Stimulated activated naive CD8-positive, alpha-beta T cell treated with anti-CD3 and anti-CD28 coated beads, Interleukin-15, amount 100 ng/mL, for 72 hours (primary cell): Measurements from ENCODE around the gene ALS2CL.

Source experiments
- ATAC-seq: fragments of 150-1000 bp; cut with Tn5 transposase; 2 replicates; pipeline ENCODE4 v1.10.0; 2021; ENCODE audit warnings: mild to moderate bottlenecking, moderate library complexity
- DNase-seq, 2 donors: peaks; one replicate each; pipeline ENCODE4 v3.0.0; 2021 to 2022
- H3K27ac Mint-ChIP-seq, 2 donors: one replicate each; pipeline ENCODE4 v1.8.0; 2022; ENCODE audit warnings: mild to moderate bottlenecking in 2 of 2, mixed read lengths in 2 of 2, moderate library complexity in 2 of 2
- H3K27me3 Mint-ChIP-seq: one replicate; pipeline ENCODE4 v1.8.0; 2022; ENCODE audit warnings: mixed read lengths
- H3K4me1 Mint-ChIP-seq: one replicate; pipeline ENCODE4 v1.8.0; 2022; ENCODE audit warnings: mild to moderate bottlenecking, mixed read lengths
- H3K4me3 Mint-ChIP-seq, 2 donors: one replicate each; pipeline ENCODE4 v1.8.0; 2022; ENCODE audit warnings: mild to moderate bottlenecking in 2 of 2, mixed read lengths in 2 of 2, moderate library complexity in 1 of 2
- H3K9me3 Mint-ChIP-seq, 2 donors: one replicate each; pipeline ENCODE4 v1.8.0; 2022; ENCODE audit warnings: mixed read lengths in 2 of 2

Gene ALS2CL

DNA sequence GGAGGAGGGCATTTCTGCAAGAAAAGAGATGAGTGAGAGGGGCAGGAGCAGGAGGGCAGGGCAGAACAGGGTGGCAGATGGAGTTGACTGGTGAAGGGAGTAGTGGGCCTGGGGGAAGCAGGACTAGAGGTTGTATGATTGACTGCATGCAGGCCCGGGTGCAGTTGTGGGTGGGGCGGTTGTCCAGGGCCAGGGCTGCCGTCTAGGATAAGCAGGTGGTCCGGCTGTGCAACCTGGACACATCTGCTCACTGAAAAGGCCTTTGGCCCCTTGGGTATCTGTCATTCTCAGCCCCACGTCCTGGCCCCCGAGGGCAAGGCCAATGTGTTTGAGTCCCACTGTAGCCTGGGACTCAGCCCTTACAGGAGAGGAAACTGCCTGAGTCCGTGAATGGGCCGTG lies 25.4 kb downstream of the ALS2CL start:
- Mint-ChIP-seq H3K4me1 (no peaks in the 10 kb centered on the region), H3K27me3 (no peaks in the 10 kb centered on the region), H3K4me3 (no peak overlapping the region), H3K9me3 (no peaks in the 10 kb centered on the region), H3K27ac (peak overlapping the region in 1 of 2 donors; percentile 16)
- DNase-seq (peak in 1 of 2 donors; percentile 5), ATAC-seq (no peak)

DNA sequence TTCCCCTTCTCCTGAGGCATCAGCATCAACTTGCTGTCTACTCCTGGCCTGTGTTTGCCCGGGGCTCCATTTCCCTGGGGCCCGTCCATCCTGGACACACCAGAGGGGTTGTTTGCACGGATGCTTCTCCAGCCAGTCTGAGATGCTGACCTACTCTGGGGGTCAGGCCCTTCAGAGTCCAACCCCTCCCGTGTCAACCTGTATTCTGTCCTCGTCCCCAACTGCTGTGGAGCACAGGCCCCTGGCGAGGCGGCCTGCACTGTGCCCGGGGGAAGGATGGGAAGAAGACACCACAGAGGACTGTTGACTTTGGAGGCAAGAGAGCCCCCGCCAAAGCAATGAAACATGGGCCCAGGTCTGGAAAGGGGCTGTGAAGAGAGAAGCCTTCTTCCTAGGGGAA lies 25.8 kb downstream of the ALS2CL start:
- H3K27me3 Mint-ChIP-seq = no peaks in the 10 kb centered on the region
- H3K9me3 Mint-ChIP-seq = no peaks in the 10 kb centered on the region
- peak overlapping the region in 1 of 2 donors; percentile 16 for H3K27ac Mint-ChIP-seq
- no peaks in the 10 kb centered on the region for H3K4me1 Mint-ChIP-seq
- peak in 1 of 2 donors; percentile 7 for DNase-seq
- no peak for ATAC-seq
- no peak overlapping the region for H3K4me3 Mint-ChIP-seq

GRCh38 chr3:46667061-46667621 lies 26.3 kb downstream of the ALS2CL start:
- Mint-ChIP-seq H3K27ac (no peak overlapping the region), H3K4me1 (no peaks in the 10 kb centered on the region), H3K9me3 (no peaks in the 10 kb centered on the region), H3K4me3 (no peak overlapping the region), H3K27me3 (peaks cover 1% of the 10 kb centered on the region)
- DNase-seq (peak in 1 of 2 donors; percentile 6), ATAC-seq (no peak)

DNA sequence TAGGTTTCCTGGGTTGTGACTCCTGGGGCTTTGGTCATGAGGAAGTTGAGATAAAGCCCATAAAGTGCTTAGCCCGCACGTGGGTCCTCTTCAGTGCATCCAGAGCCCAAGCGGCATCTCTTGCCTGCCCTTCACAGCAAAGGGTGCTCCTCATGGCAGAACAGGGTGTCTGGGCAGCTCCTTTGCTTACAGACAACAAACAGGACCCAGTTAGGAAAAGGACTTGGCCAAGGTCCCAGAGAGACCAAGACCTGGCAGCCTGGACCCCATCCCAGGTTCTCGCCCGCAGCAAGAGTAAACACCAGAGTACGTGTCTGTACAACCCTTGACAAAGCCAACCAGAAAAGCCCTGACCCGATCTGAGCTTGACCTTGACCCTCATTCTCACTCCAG lies 27.0 kb downstream of the ALS2CL start:
- H3K27ac Mint-ChIP-seq = no peak overlapping the region
- ATAC-seq = no peak

GRCh38 chr3:46665763-46666452 lies 27.6 kb downstream of the ALS2CL start:
- H3K4me1 Mint-ChIP-seq = no peaks in the 10 kb centered on the region
- no peak for DNase-seq
- H3K27ac Mint-ChIP-seq = peak overlapping the region in 1 of 2 donors; percentile 19
- no peaks in the 10 kb centered on the region for H3K9me3 Mint-ChIP-seq
- no peak for ATAC-seq
- peaks cover 6% of the 10 kb centered on the region for H3K27me3 Mint-ChIP-seq
- H3K4me3 Mint-ChIP-seq = no peak overlapping the region

More for the DNA sequence above, 27.0 kb downstream of the ALS2CL start:
- Mint-ChIP-seq H3K4me3 (no peak overlapping the region), H3K4me1 (no peaks in the 10 kb centered on the region), H3K27me3 (peaks cover 6% of the 10 kb centered on the region), H3K9me3 (no peaks in the 10 kb centered on the region)
- no peak for DNase-seq

DNA sequence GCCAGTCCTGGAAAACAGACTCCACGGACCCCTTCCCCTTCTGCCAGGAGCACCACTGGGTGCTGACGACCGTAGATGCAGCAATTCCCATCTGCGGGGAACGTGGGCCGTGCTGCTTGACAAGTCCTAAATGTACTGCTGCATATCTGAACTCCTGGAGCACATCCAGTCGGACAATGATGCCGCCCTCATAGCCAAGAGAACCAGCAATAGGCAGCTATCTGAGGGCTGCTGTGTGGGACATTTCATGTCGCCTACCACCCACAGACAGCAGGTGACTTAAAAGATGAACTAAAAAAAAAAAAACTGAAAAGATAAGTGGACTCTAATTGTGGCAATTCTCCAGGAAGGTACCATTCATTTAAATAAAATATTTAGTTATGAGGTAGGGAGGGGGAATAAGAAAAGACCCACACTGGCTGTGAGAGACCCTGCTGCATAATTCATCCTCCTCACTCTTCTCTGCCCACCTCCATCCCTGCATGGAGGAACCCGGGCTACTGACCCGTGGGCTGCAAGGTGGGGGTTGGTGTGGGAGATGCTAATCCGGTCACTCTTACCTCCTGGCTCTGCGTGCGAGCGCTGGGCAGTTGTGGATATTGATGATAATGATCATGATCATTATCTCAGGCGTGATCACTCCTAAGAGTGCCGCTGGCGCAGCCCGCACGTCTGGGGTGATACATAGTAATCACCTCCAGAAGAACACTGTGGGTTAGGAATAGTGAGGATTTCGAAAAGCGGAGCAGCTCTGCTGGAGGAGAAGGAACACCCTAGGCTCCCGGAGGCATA lies 28.3 kb downstream of the ALS2CL start:
- Mint-ChIP-seq H3K9me3 (no peaks in the 10 kb centered on the region), H3K4me3 (no peak overlapping the region), H3K4me1 (no peaks in the 10 kb centered on the region), H3K27ac (no peak overlapping the region), H3K27me3 (peaks cover 6% of the 10 kb centered on the region)
- no peak for DNase-seq
- no peak for ATAC-seq

DNA sequence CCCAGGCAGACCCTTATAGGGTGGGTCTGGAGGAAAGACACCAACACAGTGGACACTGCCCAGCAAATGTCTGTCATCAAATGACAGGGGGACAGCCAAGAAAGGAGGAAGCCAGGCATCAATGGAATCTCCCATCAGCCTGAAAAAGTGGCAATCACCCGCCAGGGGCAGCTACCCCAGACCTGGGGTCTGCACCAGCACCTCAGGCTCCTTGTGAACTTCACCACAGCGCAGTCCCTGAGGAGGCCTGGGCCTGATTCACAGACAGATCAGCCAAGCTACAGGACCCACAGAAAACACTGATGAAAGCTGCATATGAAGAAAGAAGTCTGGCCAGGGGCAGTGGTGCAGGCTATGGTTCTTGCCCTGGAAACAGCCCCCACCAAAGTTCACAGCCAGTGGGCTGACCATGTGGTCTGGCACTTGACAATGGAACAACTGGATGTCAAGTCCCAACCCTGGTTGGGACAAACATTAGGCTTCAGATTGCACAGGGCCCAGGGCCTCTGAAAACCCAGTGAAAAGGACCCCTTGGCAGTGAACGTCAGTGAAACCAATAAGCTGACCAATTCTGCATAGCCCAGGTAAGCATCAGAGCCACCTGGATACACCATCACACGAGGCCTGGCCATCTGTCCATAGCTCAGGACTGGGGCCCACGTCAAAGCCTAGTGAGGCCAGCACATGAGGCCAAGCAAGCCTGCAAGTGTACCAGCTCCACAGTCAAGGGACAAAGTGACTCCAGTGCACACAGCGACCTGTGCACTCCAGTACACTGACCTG lies 29.1 kb downstream of the ALS2CL start:
- H3K4me3 Mint-ChIP-seq = no peak overlapping the region

GRCh38 chr3:46663591-46664135 lies 29.8 kb downstream of the ALS2CL start:
- H3K4me3 Mint-ChIP-seq = no peak overlapping the region
- no peaks in the 10 kb centered on the region for H3K4me1 Mint-ChIP-seq
- H3K27ac Mint-ChIP-seq = no peak overlapping the region
- H3K9me3 Mint-ChIP-seq = no peaks in the 10 kb centered on the region
- peaks cover 6% of the 10 kb centered on the region for H3K27me3 Mint-ChIP-seq
- DNase-seq = no peak
- peak; percentile 54 for ATAC-seq

More for the DNA sequence above, 29.1 kb downstream of the ALS2CL start:
- Mint-ChIP-seq H3K27me3 (peaks cover 6% of the 10 kb centered on the region), H3K4me1 (no peaks in the 10 kb centered on the region), H3K27ac (no peak overlapping the region), H3K9me3 (no peaks in the 10 kb centered on the region)
- ATAC-seq (no peak), DNase-seq (no peak)

- H3K4me1 Mint-ChIP-seq = no peaks in the 10 kb centered on the region
- no peaks in the 10 kb centered on the region for H3K9me3 Mint-ChIP-seq
- ATAC-seq = no peak
- peaks cover 6% of the 10 kb centered on the region for H3K27me3 Mint-ChIP-seq
- no peak overlapping the region for H3K27ac Mint-ChIP-seq
- DNase-seq = no peak
- H3K4me3 Mint-ChIP-seq = no peak overlapping the region
These were observed 30.5 kb downstream of the ALS2CL start for GRCh38 chr3:46662771-46663551.

GRCh38 chr3:46661776-46662766 lies 31.4 kb downstream of the ALS2CL start:
- no peaks in the 10 kb centered on the region for H3K9me3 Mint-ChIP-seq
- no peak for DNase-seq
- no peaks in the 10 kb centered on the region for H3K4me1 Mint-ChIP-seq

GRCh38 chr3:46660543-46661523 lies 32.6 kb downstream of the ALS2CL start:
- no peak for DNase-seq
- Mint-ChIP-seq H3K27me3 (peaks cover 6% of the 10 kb centered on the region), H3K4me1 (no peaks in the 10 kb centered on the region), H3K4me3 (no peak overlapping the region), H3K9me3 (no peaks in the 10 kb centered on the region), H3K27ac (no peak overlapping the region)
- no peak for ATAC-seq

More at GRCh38 chr3:46661776-46662766, 31.4 kb downstream of the ALS2CL start:
- peaks cover 6% of the 10 kb centered on the region for H3K27me3 Mint-ChIP-seq
- peak overlapping the region in 1 of 2 donors; percentile 39 for H3K27ac Mint-ChIP-seq
- H3K4me3 Mint-ChIP-seq = no peak overlapping the region
- ATAC-seq = no peak

- ATAC-seq (no peak), DNase-seq (no peak)
- Mint-ChIP-seq H3K4me1 (no peaks in the 10 kb centered on the region), H3K9me3 (no peaks in the 10 kb centered on the region), H3K27ac (peak overlapping the region in 1 of 2 donors; percentile 85), H3K27me3 (peaks cover 14% of the 10 kb centered on the region), H3K4me3 (no peak overlapping the region)
These were observed 33.5 kb downstream of the ALS2CL start for GRCh38 chr3:46660003-46660402.

DNA sequence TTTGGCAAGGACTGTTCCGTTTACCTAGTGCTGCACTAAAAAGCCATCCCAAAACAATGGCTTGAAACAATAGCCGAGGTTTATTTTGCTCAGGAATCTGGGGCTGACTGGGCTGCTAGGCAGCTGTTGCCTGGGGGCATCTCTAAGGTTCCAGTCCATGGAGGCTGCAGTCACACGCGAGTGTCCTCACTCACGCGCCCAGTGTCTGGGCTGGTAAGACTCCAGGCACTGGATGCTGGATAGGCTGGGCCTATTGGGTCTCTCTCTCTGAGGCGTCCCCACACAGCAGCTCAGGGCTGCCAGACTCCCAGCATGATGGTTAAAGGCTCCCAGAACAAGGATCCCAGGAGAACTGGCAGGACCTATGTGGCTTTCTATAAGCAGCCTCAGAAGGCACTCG lies 34.2 kb downstream of the ALS2CL start:
- no peaks in the 10 kb centered on the region for H3K9me3 Mint-ChIP-seq
- no peaks in the 10 kb centered on the region for H3K4me1 Mint-ChIP-seq
- no peak overlapping the region for H3K4me3 Mint-ChIP-seq
- H3K27ac Mint-ChIP-seq = no peak overlapping the region
- ATAC-seq (no peak), DNase-seq (no peak)
- peaks cover 17% of the 10 kb centered on the region for H3K27me3 Mint-ChIP-seq
